Head of caudate nucleus (tissue), 42 donors: Measurements from ENCODE around the gene ERP29.
"Not testable (repeated sequence)": the region's sequence is repeated elsewhere in the genome, so short reads cannot be mapped to it uniquely, and the experiment has no call there.

Experiments used
- DNase-seq, 42 donors: peaks; one replicate each; pipeline versions ENCODE4 v3.0.0 to v3.0.0-alpha.2; 2020 to 2021; ENCODE audit warnings: mixed read lengths in 7 of 42
- intact Hi-C: fragments of 100-400 bp; cut with DNase I; formaldehyde crosslinking; loops from one replicate; pipeline ENCODE4 v1.15.0; 2022

The ERP29 gene

DNA sequence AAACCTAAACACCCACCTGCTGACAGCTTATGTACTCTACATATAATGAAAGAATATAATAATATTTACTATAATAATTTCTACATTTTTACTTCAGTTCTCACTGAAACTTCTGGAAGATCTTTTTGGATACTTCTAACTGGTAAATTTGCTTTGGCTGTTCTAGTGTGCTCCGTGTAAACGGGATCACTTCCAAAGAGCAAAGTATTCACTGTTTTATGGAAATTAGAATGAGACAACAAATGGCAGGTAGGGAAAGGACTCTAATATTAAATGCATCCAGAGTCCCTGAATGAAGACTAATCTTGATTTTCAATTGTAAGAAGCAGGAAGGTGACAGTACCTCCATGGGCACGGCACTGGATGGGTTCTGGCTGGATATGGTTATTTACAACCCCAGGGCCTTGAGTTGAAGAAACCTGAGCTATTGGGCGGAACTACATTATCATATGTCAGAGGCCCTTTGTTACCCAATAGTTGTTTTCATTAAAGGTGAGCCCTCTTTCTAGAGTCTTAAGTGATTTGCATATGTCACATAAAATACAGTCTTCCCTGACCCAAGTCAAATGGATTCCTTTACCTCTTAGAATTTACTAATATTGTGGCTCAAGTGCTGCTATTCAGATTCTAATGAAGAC is 10.7 kb downstream of the ERP29 start:
- intact Hi-C loops, result no loop called here
- DNase-seq, result no peak

DNA sequence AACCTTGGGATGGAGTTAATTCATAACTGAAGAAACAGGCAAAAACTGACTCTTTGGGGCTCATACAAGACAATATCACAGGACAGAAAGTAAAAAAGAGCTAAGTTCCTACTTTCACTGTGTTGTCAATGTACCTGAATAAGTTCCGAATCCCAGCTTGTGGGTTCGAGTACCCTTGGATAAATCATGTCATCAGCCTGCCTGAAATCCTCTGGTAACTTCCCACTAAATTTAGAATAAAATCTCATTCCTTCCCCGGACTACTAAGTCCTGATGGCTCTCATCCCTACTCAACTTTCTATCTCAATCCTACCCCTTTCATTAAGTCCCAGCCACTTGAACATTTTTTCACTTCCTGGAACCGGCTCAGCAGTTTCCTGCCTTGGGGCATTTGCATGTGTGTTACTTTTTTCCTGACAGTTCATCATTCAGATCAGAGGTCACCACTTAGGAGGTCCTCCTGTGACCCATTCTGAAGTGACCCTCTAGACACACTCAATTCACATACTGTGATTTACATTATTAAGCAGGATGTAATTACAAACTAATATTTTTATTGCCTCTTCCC is 12.7 kb downstream of the ERP29 start:
- intact Hi-C loops, result no loop called here
- no peak for DNase-seq

DNA sequence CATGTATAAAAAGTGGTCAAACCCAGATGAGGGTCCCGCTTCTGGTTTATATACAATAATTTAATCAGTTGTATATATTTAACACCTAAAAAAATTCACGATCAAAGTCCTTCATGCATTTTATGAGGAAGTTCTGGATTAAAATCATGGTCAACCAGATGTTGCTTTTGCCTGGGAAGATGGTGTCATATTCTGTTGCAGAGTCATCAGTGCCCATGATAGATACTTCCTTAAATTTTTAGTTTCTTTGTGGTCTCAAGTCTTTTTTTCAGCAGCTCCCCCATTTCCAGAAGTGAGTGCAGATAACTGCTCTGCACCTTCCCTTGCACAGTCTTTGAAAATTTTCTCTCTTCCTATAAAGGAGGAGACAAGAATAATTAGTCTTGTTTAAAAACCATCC is 16.1 kb downstream of the ERP29 start:
- no peak for DNase-seq
- intact Hi-C loops, result no loop called here

DNA sequence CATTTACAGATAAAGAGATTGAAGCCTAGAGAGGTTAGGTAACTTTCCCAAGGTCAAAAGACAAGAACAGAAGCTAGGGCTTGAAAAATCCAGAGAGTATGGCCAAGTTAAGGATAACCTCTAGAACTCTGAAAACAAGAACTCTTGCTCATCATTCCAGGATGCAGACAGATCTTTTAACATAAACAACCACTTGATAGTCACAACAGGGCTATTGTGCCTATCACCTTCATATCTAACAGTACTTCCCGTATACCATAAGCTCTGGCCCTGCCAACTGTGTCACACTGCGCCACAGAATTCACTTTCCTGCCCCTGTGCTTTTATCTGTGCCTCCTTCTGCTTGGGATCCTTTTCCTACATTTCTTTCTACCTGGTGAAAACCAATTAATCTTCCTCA is 18.2 kb downstream of the ERP29 start:
- DNase-seq, result no peak
- intact Hi-C loops, result no loop called here

DNA sequence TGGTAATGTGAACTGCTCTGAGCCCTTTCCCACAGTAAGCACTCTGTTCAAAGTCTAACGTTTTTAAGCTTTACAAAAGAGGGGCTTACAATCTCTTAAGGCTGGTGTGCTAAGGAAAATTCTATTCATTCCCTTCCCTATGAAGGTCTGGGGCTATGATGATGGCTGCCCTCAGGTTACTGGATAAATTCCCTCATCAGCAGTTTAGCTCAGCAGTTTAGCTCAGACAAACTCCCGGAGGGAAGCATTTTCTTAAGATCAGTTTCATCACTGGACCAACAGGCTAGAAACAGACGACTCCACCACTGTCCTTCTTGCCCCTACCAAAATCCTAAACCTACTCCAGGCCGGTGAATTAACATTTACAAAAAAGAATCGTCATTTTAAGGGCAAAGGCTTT is 19.1 kb downstream of the ERP29 start:
- intact Hi-C loops, result no loop called here
- DNase-seq, result no peak

DNA sequence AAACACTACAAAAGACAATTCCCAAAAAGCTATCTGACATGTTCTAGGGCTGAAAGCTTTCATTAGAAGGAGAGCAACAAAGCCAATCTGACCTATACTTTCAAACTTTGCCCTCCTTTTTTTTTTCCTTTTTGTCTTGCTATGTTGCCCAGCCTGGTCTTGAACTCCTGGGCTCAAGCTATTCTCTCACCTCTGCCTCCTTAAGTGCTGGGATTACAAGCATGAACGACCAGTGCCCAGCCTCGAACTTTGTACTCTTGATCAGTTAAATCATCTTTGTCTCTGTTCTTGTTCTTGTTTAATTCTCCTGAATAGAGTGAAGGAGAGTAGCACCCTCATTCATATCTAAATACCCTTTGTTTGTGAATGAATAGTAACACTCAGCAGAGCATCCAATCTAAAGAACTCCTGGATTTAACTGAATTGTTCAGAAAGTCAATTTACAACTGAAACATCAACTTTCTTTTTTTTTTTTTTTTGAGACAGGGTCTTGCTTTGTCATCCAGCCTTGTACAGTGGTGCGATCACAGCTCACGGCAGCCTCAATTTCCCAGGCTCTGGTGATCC is 22.1 kb downstream of the ERP29 start:
- intact Hi-C loops, result no loop called here
- no peak for DNase-seq

DNA sequence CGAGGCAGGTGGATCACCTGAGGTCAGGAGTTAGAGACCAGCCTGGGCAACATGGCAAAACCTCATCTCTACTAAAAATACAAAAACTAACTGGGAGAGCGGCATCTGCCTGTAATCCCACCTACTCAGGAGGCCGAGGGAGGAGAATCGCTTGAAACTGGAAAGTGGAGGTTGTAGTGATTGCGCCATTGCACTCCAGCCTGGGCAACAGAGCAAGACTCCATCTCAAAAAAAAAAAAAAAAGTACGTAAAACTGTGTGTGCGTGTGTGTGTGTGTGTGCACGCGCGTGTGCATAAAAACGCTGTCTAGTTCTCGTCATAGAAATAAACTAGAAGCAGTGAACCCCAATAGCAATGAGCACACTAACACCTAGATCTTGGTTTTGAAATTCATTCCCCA is 23.4 kb downstream of the ERP29 start:
- intact Hi-C loops, DNase-seq: not testable (repeated sequence)

DNA sequence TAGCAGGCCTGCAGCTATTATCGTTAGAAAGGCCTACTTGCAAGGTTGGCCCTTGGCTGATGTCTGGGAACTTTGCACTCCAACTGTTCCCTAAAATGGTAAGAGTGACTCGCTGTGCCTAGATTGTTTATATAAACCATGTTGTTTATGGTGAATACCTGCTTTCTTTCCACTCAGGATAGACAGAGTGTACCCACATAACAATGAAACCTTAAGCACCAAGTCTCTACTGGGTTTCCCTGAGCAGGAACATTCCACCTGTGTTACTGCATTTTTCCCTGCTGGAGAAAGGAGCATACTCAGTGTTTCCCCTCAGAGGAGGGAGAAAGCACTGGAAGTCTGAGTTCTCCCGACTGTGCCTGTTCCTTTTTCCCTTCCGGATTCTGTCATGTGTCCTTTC is 32.8 kb downstream of the ERP29 start:
- intact Hi-C loops, result no loop called here
- no peak for DNase-seq

DNA sequence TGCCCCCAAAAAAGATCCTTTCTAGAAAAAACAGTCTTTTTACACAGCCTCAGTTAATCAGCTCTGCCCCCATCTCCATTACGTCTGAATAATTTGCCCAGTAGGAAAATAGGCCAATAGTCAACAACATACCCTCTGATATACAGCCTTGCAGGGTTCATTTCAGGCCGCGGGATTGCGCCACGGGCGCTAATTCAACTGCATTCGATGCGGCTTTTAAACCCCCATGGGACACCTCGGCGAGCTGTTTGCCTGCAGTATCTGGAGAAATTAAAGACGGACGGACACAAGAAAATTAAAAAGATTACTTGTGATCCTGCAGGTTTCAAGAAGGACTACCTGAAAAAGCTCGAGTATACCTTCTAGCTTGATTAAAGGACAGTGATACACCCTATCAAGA is 36.1 kb downstream of the ERP29 start:
- intact Hi-C loops, result no loop called here
- DNase-seq, result peak in 2 of 42 donors; percentile 2 to 47

DNA sequence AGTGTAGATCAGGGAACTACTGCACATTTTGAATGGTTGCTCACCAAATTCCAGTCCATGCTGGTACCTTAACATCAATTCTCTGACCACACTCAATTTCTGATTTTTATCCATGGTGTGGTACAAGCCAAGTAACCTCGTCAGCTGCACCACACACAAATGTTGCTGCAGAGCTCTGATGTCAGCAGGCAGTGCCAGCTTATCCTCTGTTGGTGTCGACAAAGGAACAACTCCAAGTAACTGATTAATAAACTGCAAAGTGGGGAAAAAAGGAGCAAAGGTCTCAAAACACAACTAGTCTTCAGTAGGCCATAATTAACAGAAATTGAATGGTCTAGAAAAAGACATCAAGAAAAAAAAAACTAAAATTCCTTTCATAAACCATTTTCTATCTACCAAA is 47.9 kb downstream of the ERP29 start:
- DNase-seq, result no peak

DNA sequence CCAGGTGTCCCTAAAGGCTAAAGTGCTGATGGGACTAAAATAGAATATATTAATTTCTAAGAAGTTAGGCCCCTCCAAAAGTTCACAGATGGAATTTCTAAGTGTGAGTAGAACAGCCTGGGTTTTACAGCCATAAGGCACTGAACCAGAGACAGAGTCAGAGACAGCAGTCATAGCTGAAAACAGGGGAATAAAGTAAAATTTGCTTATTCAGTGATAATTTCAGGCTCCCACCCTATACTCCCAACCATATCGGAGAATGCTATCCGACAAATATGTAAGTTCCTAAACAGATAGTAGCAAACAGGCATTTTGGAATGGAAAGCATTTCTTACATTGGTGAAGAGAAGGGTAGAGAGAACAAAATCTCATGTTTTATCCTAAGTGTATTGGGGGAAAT is 50.0 kb downstream of the ERP29 start:
- intact Hi-C loops, result no loop called here
- no peak for DNase-seq

More for the DNA sequence above, 47.9 kb downstream of the ERP29 start:
- intact Hi-C loops, result no loop called here

DNA sequence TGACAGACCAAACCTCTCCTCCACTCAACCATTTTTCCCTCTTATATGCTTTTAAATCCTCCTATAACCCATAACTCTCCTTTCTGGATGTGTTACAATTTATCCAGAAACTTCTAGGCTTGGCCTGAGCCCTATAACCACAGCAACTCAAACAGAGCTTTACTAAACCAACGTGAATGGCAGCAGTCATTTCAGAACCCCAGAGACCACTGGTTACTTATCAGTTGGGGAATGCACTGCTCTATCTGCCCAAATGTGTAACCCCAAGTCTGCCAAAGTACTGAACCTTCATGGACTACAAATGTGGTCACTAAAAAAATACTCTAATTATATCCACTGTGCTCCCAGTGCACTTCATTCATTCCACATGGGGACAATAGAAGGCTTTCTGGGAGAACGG is 53.3 kb downstream of the ERP29 start:
- no peak for DNase-seq

More for the DNA sequence above, 53.3 kb downstream of the ERP29 start:
- intact Hi-C loops, result no loop called here
